ENCODE measurements around the gene KCP. TPM values are rescaled to one million over a fixed set of nuclear protein-coding genes. Genes with fewer than 3 reads are reported as not detected.

The KCP gene
- total and polyA plus RNA-seq, 7 experiments from 2014 or later = 0.10 to 1.6 (median 0.24) TPM; not detected in 3

DNA sequence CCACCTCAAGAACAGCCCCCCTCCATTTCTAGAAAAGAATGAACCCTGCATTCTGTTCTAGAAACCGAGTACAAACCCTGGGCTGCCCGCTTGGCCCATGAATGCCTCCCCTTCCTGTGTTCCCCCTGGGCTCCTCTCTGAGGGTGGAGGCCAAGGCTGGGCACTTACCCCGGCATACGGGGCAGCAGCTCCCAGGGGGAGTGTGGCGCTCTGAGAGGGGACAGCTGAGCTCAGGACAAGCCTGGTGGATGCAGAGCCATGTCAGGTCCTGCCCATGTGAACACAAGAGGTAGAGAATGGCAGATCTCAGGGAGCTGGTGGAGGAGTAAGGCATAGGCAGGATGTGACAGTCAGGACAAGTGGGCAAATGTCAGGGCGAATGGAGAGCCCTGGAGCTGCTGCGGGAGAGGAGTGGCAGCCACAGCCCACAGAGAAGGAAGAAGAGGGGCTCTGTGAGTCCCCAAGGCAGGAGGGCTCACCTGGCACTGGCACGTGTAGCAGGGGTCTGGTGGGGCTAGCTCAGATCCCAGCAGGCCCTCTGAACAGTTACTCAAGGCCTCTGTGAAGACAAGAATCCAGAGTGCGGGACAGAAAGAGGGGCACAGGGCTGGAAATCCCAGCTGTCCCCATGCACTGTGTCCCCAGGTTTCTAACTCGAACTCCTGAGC lies 28.9 kb downstream of the KCP start:
- no peaks in the 10 kb centered on the region for H3K27me3 ChIP-seq (ENCODE audit: control insufficient read depth in 2 of 2, insufficient read depth in 2 of 2, low read length in 2 of 2)
- Mint-ChIP-seq H3K27me3 (peaks cover 0 to 7% (median 0%) of the 10 kb centered on the region in 5 donors), H3K27ac (no peak overlapping the region), H3K9me3 (no peaks in the 10 kb centered on the region), H3K4me1 (peaks cover 0 to 11% (median 0%) of the 10 kb centered on the region in 7 donors), H3K4me3 (peak overlapping the region in 1 of 10 donors; percentile 23), H3K36me3 (no peaks in the 10 kb centered on the region)
- no peaks in the 10 kb centered on the region for H3K36me3 ChIP-seq (ENCODE audit: control insufficient read depth in 2 of 3, insufficient read depth in 3 of 3, low read length in 3 of 3)
- H3K9me3 ChIP-seq (ENCODE audit: control insufficient read depth in 2 of 3, low read length in 3 of 3) = no peaks in the 10 kb centered on the region
- no peak overlapping the region for H3K27ac ChIP-seq (ENCODE audit: low read depth, low read length)
- H3K4me3 ChIP-seq (ENCODE audit: low read length) = no peak overlapping the region
- ATAC-seq (no peak), DNase-seq (no peak)
- ChIA-PET POLR2A (no interaction called here), CTCF (interaction anchor here (1.1 kb wide), 1 partner anchor 455 kb away, joined by 3 read pairs; no protein-coding TSS in a partner anchor)
- H3K4me1 ChIP-seq (ENCODE audit: control insufficient read depth in 2 of 2, insufficient read depth in 2 of 2, low read length in 2 of 2) = no peaks in the 10 kb centered on the region
- intact Hi-C loops (cut with micrococcal nuclease) = loop anchor here in 1 of 2 donors (2.0 to 5.0 kb wide), 2 partner anchors 273 to 409 kb away; no protein-coding TSS in a partner anchor

DNA sequence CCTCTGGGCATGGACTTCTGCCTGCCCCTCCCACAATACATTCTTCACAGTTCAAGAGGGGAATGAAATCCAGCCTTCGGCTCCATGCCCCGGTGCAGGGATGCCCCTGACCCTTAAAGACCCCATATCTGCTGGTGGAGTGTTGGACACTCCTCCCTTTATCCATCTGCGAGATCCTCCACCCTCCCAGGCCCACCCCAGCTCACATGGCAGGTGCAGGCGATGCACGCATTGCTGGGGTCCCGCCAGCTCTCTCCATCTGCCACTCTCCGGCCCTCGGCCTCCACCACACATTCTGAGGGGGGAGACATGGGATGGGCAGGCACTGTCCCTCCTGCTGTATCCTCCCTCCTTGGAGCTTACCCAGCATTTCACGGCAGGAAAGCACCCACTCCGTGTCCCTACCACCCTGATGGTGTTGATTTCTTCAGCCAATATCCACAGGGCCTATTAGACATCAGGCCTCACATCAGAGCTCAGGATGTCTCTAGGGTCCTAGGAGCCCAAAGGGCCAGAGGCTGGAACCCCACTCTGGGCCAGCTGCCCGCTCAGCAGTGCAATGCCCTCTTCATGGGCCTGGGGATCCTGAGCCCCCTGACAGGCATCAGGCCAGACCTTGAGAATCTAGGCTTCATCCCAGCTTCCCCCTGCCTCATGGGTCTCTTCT lies 29.6 kb downstream of the KCP start:
- peak overlapping the region in 1 of 9 donors; percentile 81 for H3K27ac Mint-ChIP-seq
- no peak overlapping the region for H3K4me3 ChIP-seq (ENCODE audit: low read length)
- peaks cover 0 to 4% (median 0%) of the 10 kb centered on the region in 5 donors for H3K27me3 Mint-ChIP-seq
- CTCF ChIA-PET = interaction anchor here (0.5 to 1.1 kb wide), 2 partner anchors 171 to 454 kb away, joined by 3 to 4 read pairs; no protein-coding TSS in a partner anchor
- ATAC-seq = no peak
- H3K9me3 ChIP-seq (ENCODE audit: control insufficient read depth in 2 of 3, low read length in 3 of 3) = no peaks in the 10 kb centered on the region
- no peaks in the 10 kb centered on the region for H3K36me3 ChIP-seq (ENCODE audit: control insufficient read depth in 2 of 3, insufficient read depth in 3 of 3, low read length in 3 of 3)
- no peaks in the 10 kb centered on the region for H3K4me1 ChIP-seq (ENCODE audit: control insufficient read depth in 2 of 2, insufficient read depth in 2 of 2, low read length in 2 of 2)
- no peaks in the 10 kb centered on the region for H3K9me3 Mint-ChIP-seq
- no peaks in the 10 kb centered on the region for H3K27me3 ChIP-seq (ENCODE audit: control insufficient read depth in 2 of 2, insufficient read depth in 2 of 2, low read length in 2 of 2)
- no peak overlapping the region for H3K27ac ChIP-seq (ENCODE audit: low read depth, low read length)
- H3K4me3 Mint-ChIP-seq = no peak overlapping the region
- DNase-seq = no peak
- H3K4me1 Mint-ChIP-seq = peaks cover 0 to 11% (median 0%) of the 10 kb centered on the region in 7 donors
- POLR2A ChIA-PET = no interaction called here
- no peaks in the 10 kb centered on the region for H3K36me3 Mint-ChIP-seq
- intact Hi-C loops (cut with micrococcal nuclease) = loop anchor here in 1 of 2 donors (5.0 kb wide), 1 partner anchor 409 kb away; no protein-coding TSS in a partner anchor

DNA sequence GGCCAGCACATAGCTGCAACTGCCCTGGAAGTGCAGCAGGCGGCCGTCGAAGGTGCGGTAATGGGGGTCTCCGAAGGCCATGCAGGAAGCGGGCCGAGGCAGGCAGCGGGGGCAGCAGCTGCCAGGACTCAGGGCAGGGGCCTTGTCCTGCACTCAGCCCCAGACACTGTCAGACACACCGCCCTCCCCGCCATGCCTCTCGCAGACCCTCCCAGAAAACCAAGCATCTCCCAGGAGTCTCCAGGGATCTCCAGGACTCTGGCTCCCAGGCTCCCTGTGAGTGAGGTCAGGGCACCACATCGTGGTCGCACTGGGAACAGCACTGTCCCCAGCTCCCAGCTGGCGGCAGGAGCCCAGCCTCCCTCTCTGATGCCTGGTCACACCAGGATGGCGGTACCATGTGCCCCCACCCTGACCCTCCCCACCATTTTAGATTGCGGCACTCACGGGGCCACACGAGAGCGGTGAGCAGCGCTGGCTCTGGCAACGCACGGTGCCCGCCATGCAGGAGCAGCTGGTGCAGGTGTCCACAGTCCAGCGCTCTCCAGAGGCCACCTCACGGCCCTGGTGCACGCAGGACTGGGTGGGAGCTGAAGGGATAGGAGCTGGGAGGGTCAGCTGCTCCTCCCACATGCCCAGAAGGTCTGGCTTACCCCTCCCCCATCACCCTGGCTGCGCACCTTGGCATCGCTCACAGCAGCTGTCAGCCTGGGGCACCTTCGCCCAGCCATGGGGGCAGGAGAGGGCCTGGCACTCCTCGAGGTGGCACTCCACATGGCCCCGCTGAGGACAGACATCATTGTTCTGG lies 30.4 kb downstream of the KCP start:
- Mint-ChIP-seq H3K27ac (no peak overlapping the region), H3K27me3 (no peaks in the 10 kb centered on the region), H3K4me1 (peaks cover 0 to 11% (median 0%) of the 10 kb centered on the region in 7 donors), H3K9me3 (no peaks in the 10 kb centered on the region), H3K36me3 (no peaks in the 10 kb centered on the region), H3K4me3 (no peak overlapping the region)
- Histone ChIP-seq H3K36me3 (ENCODE audit: control insufficient read depth in 2 of 3, insufficient read depth in 3 of 3, low read length in 3 of 3) (no peaks in the 10 kb centered on the region), H3K27ac (ENCODE audit: low read depth, low read length) (no peak overlapping the region), H3K4me3 (ENCODE audit: low read length) (no peak overlapping the region), H3K4me1 (ENCODE audit: control insufficient read depth in 2 of 2, insufficient read depth in 2 of 2, low read length in 2 of 2) (no peaks in the 10 kb centered on the region), H3K9me3 (ENCODE audit: control insufficient read depth in 2 of 3, low read length in 3 of 3) (no peaks in the 10 kb centered on the region), H3K27me3 (ENCODE audit: control insufficient read depth in 2 of 2, insufficient read depth in 2 of 2, low read length in 2 of 2) (no peaks in the 10 kb centered on the region)
- ChIA-PET CTCF (interaction anchor here (1.6 kb wide), 1 partner anchor 455 kb away, joined by 3 read pairs; no protein-coding TSS in a partner anchor), POLR2A (no interaction called here)
- DNase-seq = no peak
- intact Hi-C loops (cut with micrococcal nuclease) = loop anchor here in 1 of 2 donors (5.0 kb wide), 1 partner anchor 408 kb away; no protein-coding TSS in a partner anchor
- no peak for ATAC-seq

DNA sequence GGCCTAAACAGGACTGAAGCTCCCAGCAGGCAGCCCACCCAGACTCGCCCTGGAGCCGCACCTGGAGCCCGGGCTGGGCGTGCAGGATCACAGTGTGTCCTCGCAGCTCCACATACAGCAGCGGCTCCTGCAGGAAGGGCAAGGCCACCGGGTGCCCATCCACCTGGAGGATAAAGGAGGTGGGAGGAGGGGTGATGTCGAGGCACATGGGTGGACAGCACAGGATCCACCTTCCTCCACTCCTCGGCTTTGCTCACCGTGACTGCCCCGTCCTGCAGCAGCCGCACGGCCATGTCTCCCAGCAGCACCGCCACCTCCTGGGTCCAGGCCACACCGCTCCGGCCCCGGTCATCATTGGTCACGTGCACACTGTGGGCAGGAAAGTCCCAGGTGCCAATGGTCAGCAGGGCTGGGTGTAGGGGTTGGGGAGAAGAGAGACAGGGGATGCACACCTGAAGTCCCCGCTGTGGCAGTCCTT lies 31.0 kb downstream of the KCP start:
- Histone ChIP-seq H3K9me3 (ENCODE audit: control insufficient read depth in 2 of 3, low read length in 3 of 3) (no peaks in the 10 kb centered on the region), H3K36me3 (ENCODE audit: control insufficient read depth in 2 of 3, insufficient read depth in 3 of 3, low read length in 3 of 3) (no peaks in the 10 kb centered on the region), H3K27ac (ENCODE audit: low read depth, low read length) (no peak overlapping the region), H3K4me1 (ENCODE audit: control insufficient read depth in 2 of 2, insufficient read depth in 2 of 2, low read length in 2 of 2) (no peaks in the 10 kb centered on the region), H3K4me3 (ENCODE audit: low read length) (no peak overlapping the region), H3K27me3 (ENCODE audit: control insufficient read depth in 2 of 2, insufficient read depth in 2 of 2, low read length in 2 of 2) (no peaks in the 10 kb centered on the region)
- no peaks in the 10 kb centered on the region for H3K27me3 Mint-ChIP-seq
- CTCF ChIA-PET = interaction anchor here (1.6 kb wide), 1 partner anchor 454 kb away, joined by 3 read pairs; no protein-coding TSS in a partner anchor
- ATAC-seq (no peak), DNase-seq (no peak)
- intact Hi-C loops (cut with micrococcal nuclease) = no loop called here
- no peak overlapping the region for H3K4me3 Mint-ChIP-seq
- H3K4me1 Mint-ChIP-seq = peaks cover 0 to 11% (median 0%) of the 10 kb centered on the region in 7 donors
- H3K9me3 Mint-ChIP-seq = no peaks in the 10 kb centered on the region
- no peaks in the 10 kb centered on the region for H3K36me3 Mint-ChIP-seq
- H3K27ac Mint-ChIP-seq = no peak overlapping the region
- POLR2A ChIA-PET = no interaction called here

DNA sequence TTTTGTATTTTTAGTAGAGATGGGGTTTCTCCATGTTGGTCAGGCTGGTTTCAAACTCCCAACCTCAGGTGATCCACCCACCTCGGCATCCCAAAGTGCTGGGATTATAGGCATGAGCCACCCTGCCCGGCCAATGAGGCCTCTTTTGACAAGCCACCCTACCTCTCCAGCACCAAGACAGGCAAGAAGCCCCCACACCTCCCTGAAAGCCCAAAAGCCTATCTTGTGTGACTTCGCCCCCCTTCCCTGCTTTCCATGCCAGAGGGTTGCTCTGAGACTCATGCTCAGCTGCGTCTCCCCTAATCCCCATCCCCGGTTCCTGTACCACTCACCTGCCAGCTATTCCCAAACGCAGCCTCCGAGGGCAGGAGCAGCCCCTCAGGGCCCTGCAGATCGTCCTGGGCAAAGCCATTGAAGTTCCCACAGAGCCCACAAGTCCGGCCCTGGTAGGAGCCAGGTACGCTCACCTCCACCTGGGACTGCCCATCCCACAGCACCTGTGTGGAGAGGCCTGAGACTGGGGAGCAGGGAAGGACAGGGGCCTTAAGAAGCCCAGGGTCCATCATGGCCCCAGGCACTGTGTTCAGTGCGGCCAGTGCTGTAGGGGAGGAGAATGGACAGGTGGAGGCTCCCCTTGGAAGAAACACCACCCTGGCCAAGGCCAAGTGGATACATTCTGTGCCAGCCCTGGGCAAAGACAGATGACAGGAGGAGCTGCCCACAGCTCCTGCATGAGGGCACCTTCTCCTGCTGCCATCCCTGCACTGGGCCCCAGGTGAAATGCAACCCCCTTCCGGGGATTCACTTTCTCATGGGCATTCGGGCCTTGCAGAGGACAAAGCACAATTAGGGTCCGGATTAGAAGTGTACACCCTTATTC lies 32.0 kb downstream of the KCP start:
- peak overlapping the region in 1 of 9 donors; percentile 72 for H3K27ac Mint-ChIP-seq
- DNase-seq (no peak), ATAC-seq (no peak)
- Histone ChIP-seq H3K27me3 (ENCODE audit: control insufficient read depth in 2 of 2, insufficient read depth in 2 of 2, low read length in 2 of 2) (no peaks in the 10 kb centered on the region), H3K4me1 (ENCODE audit: control insufficient read depth in 2 of 2, insufficient read depth in 2 of 2, low read length in 2 of 2) (no peaks in the 10 kb centered on the region), H3K36me3 (ENCODE audit: control insufficient read depth in 2 of 3, insufficient read depth in 3 of 3, low read length in 3 of 3) (no peaks in the 10 kb centered on the region), H3K9me3 (ENCODE audit: control insufficient read depth in 2 of 3, low read length in 3 of 3) (no peaks in the 10 kb centered on the region), H3K4me3 (ENCODE audit: low read length) (no peak overlapping the region), H3K27ac (ENCODE audit: low read depth, low read length) (no peak overlapping the region)
- no peaks in the 10 kb centered on the region for H3K27me3 Mint-ChIP-seq
- ChIA-PET POLR2A (no interaction called here), CTCF (interaction anchor here (0.6 to 1.6 kb wide), 2 partner anchors 62 to 453 kb away, joined by 3 read pairs; no protein-coding TSS in a partner anchor)
- no peak overlapping the region for H3K4me3 Mint-ChIP-seq
- no peaks in the 10 kb centered on the region for H3K9me3 Mint-ChIP-seq
- H3K4me1 Mint-ChIP-seq = peaks cover 0 to 9% (median 0%) of the 10 kb centered on the region in 7 donors
- intact Hi-C loops (cut with micrococcal nuclease) = no loop called here
- H3K36me3 Mint-ChIP-seq = no peaks in the 10 kb centered on the region

DNA sequence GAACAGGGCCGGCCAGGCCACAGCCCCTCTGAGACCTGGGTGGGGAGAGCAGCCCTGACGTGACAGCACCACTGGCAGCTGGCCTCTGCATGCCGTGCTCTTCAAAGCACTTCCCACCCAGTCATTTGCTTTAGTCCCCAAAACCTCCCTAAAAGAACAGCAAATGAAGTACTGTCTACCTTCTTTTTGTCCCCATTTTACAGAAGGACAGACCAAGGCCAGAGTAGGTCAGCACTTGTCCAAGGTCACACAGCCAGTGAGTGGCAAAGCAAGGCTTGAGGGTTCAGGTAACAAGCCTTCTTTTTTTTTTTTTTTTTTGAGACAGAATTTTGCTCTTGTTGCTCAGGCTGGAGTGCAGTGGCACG lies 32.8 kb downstream of the KCP start:
- CTCF ChIA-PET = interaction anchor here (0.6 kb wide), 1 partner anchor 62 kb away, joined by 3 read pairs; no protein-coding TSS in a partner anchor
- Mint-ChIP-seq H3K4me3 (no peak overlapping the region), H3K27ac (no peak overlapping the region), H3K9me3 (no peaks in the 10 kb centered on the region), H3K36me3 (no peaks in the 10 kb centered on the region), H3K27me3 (no peaks in the 10 kb centered on the region), H3K4me1 (peaks cover 0 to 8% (median 0%) of the 10 kb centered on the region in 7 donors)
- POLR2A ChIA-PET = no interaction called here
- ATAC-seq = no peak
- Histone ChIP-seq H3K4me3 (ENCODE audit: low read length) (no peak overlapping the region), H3K27me3 (ENCODE audit: control insufficient read depth in 2 of 2, insufficient read depth in 2 of 2, low read length in 2 of 2) (no peaks in the 10 kb centered on the region), H3K36me3 (ENCODE audit: control insufficient read depth in 2 of 3, insufficient read depth in 3 of 3, low read length in 3 of 3) (no peaks in the 10 kb centered on the region), H3K27ac (ENCODE audit: low read depth, low read length) (no peak overlapping the region), H3K4me1 (ENCODE audit: control insufficient read depth in 2 of 2, insufficient read depth in 2 of 2, low read length in 2 of 2) (no peaks in the 10 kb centered on the region), H3K9me3 (ENCODE audit: control insufficient read depth in 2 of 3, low read length in 3 of 3) (no peaks in the 10 kb centered on the region)
- no peak for DNase-seq
- intact Hi-C loops (cut with micrococcal nuclease) = no loop called here

All from naive thymus-derived CD4-positive, alpha-beta T cell (primary cell).